Stimulated activated CD8-positive, alpha-beta memory T cell treated with anti-CD3 and anti-CD28 coated beads, Interleukin-4, amount 100 ng/mL, for 4 hours (primary cell): ENCODE results near the gene VMO1.
A peak's percentile ranks its signal among the peaks of the same experiment; 100 is the strongest.
"Not testable (repeated sequence)": the region's sequence is repeated elsewhere in the genome, so short reads cannot be mapped to it uniquely, and the experiment has no call there.

ENCODE experiments used
- DNase-seq, 2 donors: peaks; one replicate each; pipeline ENCODE4 v3.0.0-alpha.2; 2020; ENCODE audit warnings: low read depth in 2 of 2, low spot score in 1 of 2

The VMO1 gene, protein sequence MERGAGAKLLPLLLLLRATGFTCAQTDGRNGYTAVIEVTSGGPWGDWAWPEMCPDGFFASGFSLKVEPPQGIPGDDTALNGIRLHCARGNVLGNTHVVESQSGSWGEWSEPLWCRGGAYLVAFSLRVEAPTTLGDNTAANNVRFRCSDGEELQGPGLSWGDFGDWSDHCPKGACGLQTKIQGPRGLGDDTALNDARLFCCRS

GRCh38 chr17:4786106-4786511, at the start of gene VMO1:
VMO1 (minus strand) TSS chr17:4786364; CDS start chr17:4786352, 12 bp downstream.
- no peak for DNase-seq

- DNase-seq, result no peak
Observed at GRCh38 chr17:4834681-4835020, 48.5 kb upstream of the VMO1 start.

DNA sequence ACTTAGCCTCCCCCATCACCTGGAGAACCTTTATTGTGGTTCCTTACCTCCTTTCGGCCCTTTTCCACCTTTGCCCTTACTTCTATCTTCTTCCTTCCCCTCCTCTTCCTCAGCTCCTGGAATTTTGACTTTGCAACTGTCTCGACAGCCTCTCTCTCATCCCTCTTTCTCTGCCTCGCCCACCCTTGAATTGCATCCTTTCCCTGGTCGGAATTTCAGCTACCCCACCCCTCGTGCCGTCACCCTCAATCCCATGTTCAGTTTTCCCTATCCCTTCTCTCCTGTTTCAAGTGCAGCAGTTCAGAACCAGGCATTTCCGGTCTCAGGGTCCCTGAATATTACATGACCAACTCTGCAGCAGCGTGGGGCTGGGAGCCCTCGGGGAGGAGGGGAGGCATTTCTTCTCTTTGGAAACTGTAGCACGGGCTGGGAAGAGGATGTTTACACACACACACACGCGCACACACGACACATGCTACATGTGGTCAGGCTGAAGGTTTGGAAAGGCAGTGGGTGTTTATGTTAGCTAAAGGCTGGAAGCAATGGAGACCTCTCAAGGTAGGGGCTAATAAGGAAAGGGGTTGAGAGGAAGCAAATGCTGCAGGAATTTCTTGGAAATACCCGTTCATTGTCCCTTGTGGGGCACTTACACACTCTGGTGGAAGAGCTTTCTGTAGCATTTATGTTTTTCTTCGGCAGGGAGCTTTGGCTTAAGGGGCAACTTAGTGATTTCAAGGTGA, 47.9 kb upstream of the VMO1 start:
- DNase-seq, result no peak

DNA sequence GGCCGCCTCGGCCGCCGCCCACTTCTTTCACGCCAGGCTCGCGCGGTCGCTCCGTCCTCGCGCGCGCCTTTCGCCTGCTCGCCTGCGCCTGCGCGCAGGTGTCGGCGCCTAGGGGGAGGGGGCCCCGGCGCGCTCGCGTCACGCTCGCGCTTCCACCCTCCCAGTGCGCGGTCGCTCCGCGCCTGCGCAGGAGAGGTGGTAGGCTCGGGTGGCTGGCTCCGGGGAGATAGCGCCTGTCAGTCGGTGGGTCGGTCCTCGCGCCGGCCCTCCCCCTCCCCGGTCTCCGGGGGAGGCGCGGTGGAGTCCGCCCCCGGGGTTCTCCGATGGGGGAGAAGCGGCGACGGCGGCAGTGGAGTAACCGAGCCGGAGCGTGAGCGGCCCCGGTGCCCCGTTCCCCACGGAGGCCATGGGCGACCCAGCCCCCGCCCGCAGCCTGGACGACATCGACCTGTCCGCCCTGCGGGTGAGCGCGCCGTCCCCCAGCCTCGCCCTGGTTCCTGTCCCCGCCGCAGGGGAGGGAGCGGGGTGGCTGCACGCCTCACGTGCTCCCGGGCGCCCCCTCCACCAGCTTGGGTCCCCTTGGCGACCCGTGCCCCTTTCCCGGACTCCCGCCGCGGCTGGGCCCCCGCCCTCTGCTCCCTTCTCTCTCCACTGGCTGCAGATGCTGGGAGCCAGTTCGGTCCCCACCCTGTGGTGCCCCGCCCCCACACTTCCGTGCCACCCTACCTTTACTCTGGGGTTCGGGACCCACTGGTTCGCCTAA, 47.2 kb upstream of the VMO1 start, which contains the start of gene MINK1:
Gene MINK1, plus strand, starts transcription at position 163 of the 763 bp plus-strand sequence. Its CDS starts 244 bp downstream, at position 407.
- DNase-seq, result peak; percentile 65 to 82

DNA sequence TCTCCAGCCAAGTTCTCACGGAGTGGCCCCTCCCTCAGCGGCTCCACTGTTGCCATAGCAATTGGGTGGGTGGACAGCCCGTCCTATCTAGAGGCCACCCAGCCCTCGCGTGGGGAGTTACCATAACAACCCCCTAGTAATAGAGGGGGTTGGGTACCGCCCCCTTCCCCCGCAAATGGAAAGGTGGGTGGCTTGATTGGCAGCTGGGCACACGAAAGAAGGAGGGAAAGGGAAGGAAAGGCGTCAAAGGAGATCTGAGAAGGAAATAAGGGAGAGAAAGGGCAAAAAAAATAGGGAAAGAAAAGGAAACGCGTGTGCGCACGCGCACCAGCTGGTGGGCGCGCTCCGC, 46.6 kb upstream of the VMO1 start:
- DNase-seq, result not testable (repeated sequence)

DNA sequence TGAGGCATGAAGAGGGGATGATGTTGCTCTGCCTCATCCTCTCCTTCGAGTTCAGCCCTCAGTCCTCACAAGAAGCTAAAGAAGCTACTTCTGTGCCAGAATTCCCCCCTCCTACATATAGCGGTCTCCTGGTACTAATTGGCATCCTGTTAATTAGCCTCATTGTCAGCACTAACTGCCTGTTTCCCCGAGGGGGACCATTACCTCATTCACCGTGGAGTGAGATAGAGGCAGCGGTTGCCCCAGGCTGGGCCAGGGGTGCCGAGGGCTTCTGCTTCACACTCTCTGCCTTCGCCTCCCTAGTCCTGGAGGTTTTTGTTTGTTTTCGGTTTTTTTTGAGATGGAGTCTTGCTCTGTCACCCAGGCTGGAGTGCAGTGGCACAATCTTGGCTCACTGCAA, 41.2 kb upstream of the VMO1 start:
- DNase-seq, result no peak

DNA sequence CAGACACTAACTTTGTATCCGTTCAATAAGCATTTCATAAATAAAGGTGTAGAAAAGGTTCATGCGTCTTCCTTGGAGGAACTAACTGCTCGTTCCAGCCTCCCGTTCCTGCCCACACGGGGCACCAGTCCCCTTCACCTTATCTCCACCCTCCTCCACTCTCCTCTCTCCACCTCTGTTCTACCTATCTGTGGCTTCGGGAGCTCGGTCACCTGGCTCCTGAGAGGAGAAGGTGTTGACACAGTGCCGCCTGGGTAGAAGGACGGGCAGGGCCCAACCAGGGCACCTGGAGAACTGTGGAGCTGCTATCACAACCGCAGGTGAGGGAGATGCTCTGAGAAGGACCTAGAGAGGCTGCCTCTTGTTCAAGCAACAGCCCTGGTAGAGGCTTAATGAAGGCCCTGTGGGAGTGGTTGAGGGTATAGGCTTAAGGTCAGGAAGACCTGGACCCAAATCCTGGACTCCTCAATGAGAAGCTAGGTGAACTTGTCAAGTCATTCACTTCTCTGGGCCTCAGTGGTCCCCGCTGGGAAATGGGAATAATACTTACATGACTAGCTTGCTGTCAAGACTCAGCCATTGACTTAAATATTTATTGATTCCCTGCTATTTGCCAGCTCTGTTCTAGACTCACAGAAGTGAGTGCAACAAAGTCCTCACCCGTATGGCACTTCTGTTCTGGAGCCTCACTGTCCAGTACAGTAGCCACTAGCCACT, 37.4 kb upstream of the VMO1 start:
- no peak for DNase-seq

DNA sequence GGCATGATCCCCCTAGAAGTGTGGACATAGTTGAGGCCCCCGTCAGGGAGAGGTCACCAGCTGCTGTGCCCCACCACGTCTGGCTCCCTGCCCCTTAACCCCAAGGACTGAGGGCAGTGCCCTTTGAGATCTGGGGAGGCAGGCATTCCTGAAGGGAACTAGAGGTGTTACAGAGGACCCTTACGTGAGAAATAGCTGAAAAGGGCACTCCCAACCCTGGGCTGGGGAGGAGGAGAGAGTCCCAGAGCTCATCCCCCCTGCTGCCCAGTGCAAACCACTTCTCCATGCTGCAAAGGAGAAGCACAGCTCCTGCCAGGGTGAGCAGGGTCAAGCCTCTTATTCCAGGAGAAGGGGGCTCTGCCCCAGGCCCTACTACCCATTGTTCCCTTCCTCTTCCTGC, 36.7 kb upstream of the VMO1 start:
- no peak for DNase-seq

GRCh38 chr17:4818276-4818675, 32.1 kb upstream of the VMO1 start:
- DNase-seq, result no peak

GRCh38 chr17:4816826-4817225, 30.7 kb upstream of the VMO1 start:
- no peak for DNase-seq

DNA sequence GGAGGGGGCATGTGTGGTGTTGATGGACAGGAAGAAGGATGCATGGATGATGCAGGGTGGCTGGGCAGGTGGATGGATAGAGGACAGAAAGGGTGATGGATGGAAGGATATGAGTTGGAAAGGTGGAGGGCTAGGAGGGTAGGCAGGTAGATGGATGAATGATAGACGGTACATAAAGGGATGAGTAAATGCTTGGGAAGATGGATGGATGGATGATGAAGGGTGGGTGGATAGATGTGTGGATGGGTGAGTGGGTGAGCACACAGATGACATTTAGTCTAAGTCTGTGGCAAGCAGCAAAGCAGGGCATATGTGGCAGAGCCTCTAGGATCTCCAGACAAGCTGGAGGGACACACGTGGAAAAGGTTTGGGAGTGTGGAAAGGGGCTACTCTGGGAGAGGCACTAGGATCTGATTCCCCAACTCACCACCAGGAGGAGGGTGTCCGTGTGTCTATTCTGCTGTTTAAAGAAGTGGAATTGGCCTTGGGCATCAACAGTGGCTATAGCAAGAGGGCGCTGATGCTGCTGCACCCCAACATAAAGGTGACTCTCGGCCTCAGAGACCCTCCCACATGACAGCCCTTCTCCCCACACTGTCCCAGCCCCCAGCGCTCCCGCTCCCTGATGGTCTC, 29.0 kb upstream of the VMO1 start:
- DNase-seq, result no peak

DNA sequence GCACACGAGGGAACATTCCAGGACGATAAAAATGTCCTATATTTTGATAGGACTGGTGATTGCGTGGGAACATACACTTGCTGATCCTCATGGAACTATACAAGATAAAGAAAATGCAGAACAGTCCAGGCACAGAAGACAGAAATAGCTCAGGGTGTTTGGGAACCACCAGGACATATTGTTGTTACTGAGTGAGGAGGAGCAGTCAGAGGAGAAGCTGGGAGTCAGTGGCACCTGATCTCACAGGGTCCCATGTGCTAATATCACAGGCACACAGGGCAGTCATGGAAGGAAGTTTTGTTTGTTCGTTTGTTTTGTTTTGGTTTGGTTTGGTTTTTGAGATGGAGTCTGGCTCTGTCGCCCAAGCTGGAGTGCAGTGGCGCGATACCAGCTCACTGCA, 26.5 kb upstream of the VMO1 start:
- DNase-seq, result no peak

DNA sequence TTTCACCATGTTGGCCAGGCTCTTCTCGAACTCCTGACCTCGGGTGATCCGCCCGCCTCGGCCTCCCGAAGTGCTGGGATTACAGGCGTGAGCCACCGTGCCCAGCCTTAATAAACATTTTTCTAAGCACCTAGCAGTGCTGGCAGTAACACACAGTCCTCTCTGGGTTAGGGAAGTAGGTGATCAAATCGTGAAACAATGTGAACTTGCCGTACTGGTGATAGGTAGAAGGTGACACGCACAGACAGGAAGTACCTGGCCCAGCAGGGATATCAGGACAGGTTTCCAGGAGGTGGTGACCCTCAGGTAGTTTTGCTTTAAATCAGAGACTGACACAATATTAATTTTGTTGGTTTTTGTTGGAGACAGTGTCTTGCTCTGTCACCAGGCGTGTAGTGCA, 25.3 kb upstream of the VMO1 start:
- DNase-seq, result no peak

DNA sequence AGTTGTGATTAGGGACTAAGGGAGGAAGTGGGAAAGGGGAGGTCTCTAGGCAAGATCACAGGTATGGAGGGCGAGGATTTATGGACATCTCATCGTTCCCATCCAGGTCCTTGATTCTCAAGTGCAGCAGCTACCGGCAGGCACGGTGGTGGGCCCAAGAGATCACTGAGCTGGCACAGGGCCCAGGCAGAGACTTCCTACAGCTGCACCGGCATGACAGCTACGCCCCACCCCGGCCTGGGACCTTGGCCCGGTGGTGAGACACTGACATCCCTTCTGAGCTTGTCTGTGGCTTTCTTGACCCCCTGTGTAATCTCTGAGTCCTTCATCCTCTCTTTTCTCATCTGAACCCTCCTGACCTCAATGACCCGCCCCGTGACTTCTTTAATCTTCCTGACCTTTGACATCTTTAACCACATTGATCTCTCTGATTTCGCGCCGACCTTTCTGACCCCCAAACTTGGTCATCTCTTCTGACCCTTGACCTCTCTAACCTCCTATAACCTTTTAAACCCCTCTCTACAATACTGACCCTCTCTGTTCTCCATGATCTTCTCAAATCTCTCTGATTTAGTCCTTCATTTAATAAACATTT, 24.6 kb upstream of the VMO1 start:
- no peak for DNase-seq

DNA sequence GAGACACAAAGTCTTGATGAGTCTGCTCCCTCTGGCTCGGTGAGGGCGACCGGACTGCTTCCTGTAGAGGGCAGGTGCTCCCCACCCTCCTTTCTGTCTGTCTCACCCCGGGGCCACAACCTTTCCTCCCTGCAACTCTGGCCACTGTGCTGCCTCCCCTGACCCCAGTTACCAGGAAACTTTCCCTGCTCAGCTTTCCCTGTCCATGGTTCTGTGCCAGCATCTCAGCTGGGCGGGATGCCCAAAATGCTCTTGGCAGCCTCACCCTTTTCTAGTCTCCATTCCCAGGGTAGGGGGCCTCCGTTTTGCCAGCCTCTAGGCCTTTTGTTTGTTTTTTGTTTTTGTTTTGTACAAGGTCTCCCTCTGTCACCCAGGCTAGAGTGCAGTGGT, 22.2 kb upstream of the VMO1 start:
- DNase-seq, result no peak

- DNase-seq, result no peak
Observed at GRCh38 chr17:4807605-4808377, 21.6 kb upstream of the VMO1 start.

DNA sequence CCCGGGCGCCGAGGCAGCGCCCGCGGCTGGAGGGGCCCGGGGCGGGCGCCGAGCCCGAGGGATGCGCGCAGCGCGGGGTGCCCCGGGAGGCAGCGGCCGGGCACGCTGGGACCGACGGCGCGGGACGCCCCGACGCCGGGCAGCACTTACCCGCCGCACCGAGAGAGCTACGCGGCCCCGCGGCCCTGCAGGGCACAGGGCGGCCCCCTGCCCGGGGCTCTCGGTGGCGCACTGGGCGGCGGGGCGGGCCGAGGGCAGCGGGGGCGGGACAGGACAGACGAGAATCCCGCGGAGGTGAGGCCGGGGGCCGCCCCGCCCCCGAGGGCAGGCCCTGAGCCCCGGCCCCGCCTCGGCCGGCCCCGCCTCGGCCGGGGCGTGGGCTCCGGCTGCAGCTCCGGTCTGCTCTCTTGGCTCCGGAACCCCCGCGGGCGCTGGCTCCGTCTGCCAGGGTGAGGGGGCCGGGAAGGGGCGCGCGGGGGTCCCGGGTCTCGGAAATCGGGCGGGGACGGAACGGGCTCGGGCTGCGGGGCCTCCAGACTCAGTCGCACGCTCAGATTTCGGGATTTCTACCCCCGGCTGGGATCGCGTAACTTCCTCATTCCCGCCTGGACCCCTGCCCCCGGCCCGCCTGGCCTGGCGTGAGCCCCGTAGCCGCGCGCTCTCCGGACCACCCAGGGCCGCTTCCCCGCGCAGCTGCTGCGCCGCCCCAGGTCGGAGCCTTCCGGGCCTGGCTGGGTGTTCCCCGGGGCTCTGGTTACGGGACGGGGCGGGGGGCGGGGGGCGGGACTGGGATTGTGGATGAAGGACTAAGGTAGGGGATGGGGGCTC, 20.8 kb upstream of the VMO1 start, which contains the start of gene PLD2:
Gene PLD2, plus strand, starts transcription at position 376 of the 828 bp plus-strand sequence. CDS start 621 bp downstream, outside the sequence.
- DNase-seq, result peak; percentile 52 to 76

GRCh38 chr17:4806456-4806776, 20.3 kb upstream of the VMO1 start:
- no peak for DNase-seq

DNA sequence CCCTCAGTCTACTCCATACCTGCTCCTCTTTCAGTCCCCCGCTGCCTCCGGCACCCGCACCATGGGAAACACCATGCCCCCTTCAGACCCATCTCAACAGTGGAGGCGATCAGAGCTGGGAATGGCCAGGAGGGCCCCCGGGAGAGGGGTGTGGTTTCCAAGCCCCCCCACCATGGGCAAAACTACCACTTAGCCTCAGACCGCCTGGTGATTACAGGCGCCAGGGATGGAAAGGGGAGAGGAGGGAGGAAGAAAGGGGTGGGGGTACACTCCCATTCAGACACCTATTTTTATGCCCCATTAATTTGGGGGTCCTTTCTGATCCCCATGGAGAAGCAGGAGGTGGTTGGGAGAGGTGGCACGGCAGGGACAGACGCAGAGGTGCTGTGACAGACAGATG, 16.1 kb upstream of the VMO1 start, which contains the start of gene C17orf114:
Gene C17orf114, minus strand, starts transcription at position 101 of the 400 bp plus-strand sequence.
- no peak for DNase-seq
